Spleen (tissue), 11 donors: ENCODE measurements around the gene KIAA0753. TPM values are rescaled to one million over a fixed set of nuclear protein-coding genes. Genes with fewer than 3 reads are reported as not detected.
"Not testable (repeated sequence)": the region's sequence is repeated elsewhere in the genome, so short reads cannot be mapped to it uniquely, and the experiment has no call there.

Experiments
- DNase-seq: peaks from one replicate; pipeline ENCODE4 v3.0.0-alpha.2; 2020
- H3K27ac ChIP-seq, 8 donors: fragments of 200-600 bp; sonication (generic) in 7 of 8; 1 replicate in 4 of 8; 2 replicates in 4 of 8; pipeline versions ENCODE4 v1.5.0 to v1.8.0; 2016 to 2021; ENCODE audit warnings: inconsistent platforms in 4 of 8, mild to moderate bottlenecking in 4 of 8, moderate library complexity in 1 of 8
- H3K27me3 ChIP-seq, 7 donors: fragments of 200-600 bp; sonication (generic) in 6 of 7; replicated peaks in 1 of 7; 1 replicate in 4 of 7; 2 replicates in 3 of 7; pipeline versions ENCODE4 v1.5.0 to v1.8.0; 2016 to 2021; ENCODE audit warnings: inconsistent platforms in 3 of 7, mild to moderate bottlenecking in 1 of 7
- H3K36me3 ChIP-seq, 6 donors: fragments of 200-600 bp; sonication (generic) in 5 of 6; 1 replicate in 4 of 6; 2 replicates in 2 of 6; pipeline versions ENCODE4 v1.5.0 to v1.8.0; 2016 to 2021; ENCODE audit warnings: inconsistent platforms in 2 of 6
- H3K4me1 ChIP-seq, 6 donors: fragments of 200-600 bp; sonication (generic) in 5 of 6; 1 replicate in 3 of 6; 2 replicates in 3 of 6; pipeline versions ENCODE4 v1.5.0 to v1.8.0; 2016 to 2021; ENCODE audit warnings: inconsistent platforms in 3 of 6
- H3K4me3 ChIP-seq, 8 donors: fragments of 200-600 bp; sonication (generic) in 7 of 8; 1 replicate in 4 of 8; 2 replicates in 4 of 8; pipeline versions ENCODE4 v1.5.0 to v1.8.0; 2016 to 2021; ENCODE audit warnings: inconsistent platforms in 4 of 8, mild to moderate bottlenecking in 4 of 8, moderate library complexity in 2 of 8
- H3K9me3 ChIP-seq, 8 donors: fragments of 200-600 bp; sonication (generic) in 7 of 8; 1 replicate in 4 of 8; 2 replicates in 4 of 8; pipeline versions ENCODE4 v1.5.0 to v1.8.0; 2016 to 2021; ENCODE audit warnings: inconsistent platforms in 4 of 8
- CTCF ChIP-seq, 11 experiments: fragments of 200-600 bp in 7 of 11; fragments of 450-650 bp in 4 of 11; sonication (generic) in 4 of 11; IDR thresholded peaks in 8 of 11; conservative IDR thresholded peaks in 3 of 11; 1 replicate in 7 of 11; 2 replicates in 4 of 11; pipeline versions ENCODE4 v1.4.0 to v1.8.0; 2016 to 2021; ENCODE audit warnings: antibody characterized with exemption in 11 of 11, inconsistent platforms in 4 of 11, mild to moderate bottlenecking in 1 of 11
- POLR2A ChIP-seq, 3 donors: fragments of 450-650 bp; IDR thresholded peaks; one replicate each; pipeline ENCODE4 v1.5.1; 2017; ENCODE audit warnings: antibody characterized with exemption in 3 of 3, mild to moderate bottlenecking in 1 of 3
- POLR2AphosphoS5 ChIP-seq, 3 donors: sonication (generic); formaldehyde crosslinking; IDR thresholded peaks; one replicate each; pipeline ENCODE4 v1.5.1; 2017; ENCODE audit warnings: antibody characterized with exemption in 3 of 3
- WGBS, 5 donors: extraction: QIAGEN DNeasy Blood & Tissue Kit in 3 of 5; methylation state at CpG; one replicate each; pipeline versions ENCODE4 v1.1.5 to v1.1.7; 2013 to 2018; 5-methylcytosine and 5-hydroxymethylcytosine counted together
- intact Hi-C: fragments of 100-400 bp; cut with DNase I; formaldehyde crosslinking; loops from one replicate; pipeline ENCODE4 v1.15.0; 2023; ENCODE audit warnings: low total_unique reads
- polyA plus RNA-seq, 3 donors: library from polyadenylated mRNA; stranded (reverse); fragments of 200-250 nt; gene quantifications; one replicate each; pipeline ENCODE4 v1.2.1, GENCODE V29; 2013
- total RNA-seq, 7 donors: library from RNA; depleted of rRNA in 3 of 7; stranded (reverse); fragments of >200 nt in 3 of 7; fragmentation: NEBNext Ultra II Directional in 4 of 7; extraction: Animal tissue kit (Norgen Biotek cat#: 25700) in 4 of 7; gene quantifications; one replicate each; pipeline versions ENCODE4 v1.1.0 to v1.2.1, GENCODE V29; 2016 to 2021
- donor health status: healthy with polysubstance abuse.
- donor health status: DM: no; HTN: no; CAD: no; lungs with moderate emphysema.
- donor health status: DM: no; HTN: no; CAD: no.
- donor health status: Bipolar disorder and iron deficiency.
- donor health status: healthy.
- donor health status: DM: no; HTN: no; CAD: no.
- donor health status: DM: yes; HTN: yes; CAD: no.

KIAA0753 gene
- total and polyA plus RNA-seq, 10 donors: 4.2 to 21.8 (median 17.6) TPM

DNA sequence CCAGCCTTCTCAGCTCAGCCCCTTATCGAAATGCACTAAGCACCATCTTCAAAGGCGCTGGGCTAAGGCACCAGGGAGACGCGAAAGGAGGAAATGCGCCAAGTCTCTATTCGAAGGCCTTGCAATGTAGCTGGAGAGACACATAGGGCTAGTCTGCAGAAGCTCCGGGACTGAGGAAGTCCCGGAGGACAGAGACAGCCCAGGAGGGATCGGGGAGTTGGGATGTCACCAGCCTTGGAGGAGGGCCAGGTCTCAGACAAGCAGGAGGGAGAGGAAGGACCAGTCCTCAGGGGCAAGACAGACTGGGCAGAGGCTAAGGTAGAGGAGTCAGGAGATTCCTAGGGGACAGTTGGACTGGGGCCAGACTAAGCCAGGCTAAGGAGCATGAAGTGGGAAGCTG is 19.6 kb upstream of the KIAA0753 start:
- H3K27me3 ChIP-seq: peaks cover 0 to 33% (median 3%) of the 10 kb centered on the region in 7 donors
- H3K9me3 ChIP-seq: no peaks in the 10 kb centered on the region
- H3K27ac ChIP-seq: peak overlapping the region in 4 of 8 donors; percentile 59 to 83 (median 70)
- intact Hi-C loops: loop anchor here (10.0 kb wide), 1 partner anchor 345 kb away; no protein-coding TSS in a partner anchor
- no peaks in the 10 kb centered on the region for H3K36me3 ChIP-seq
- DNase-seq: no peak
- 58 to 77% (median 68%) methylated on average over 9 of the region's 9 CpGs for WGBS, 5 donors
- peaks cover 9 to 63% (median 36%) of the 10 kb centered on the region in 6 donors for H3K4me1 ChIP-seq
- TF ChIP-seq POLR2A (IDR thresholded peaks at IDR 0.05) (no peak), POLR2AphosphoS5 (IDR thresholded peaks at IDR 0.05) (no peak), CTCF (IDR thresholded peaks at IDR 0.05 in 8 of 11, conservative IDR thresholded peaks at IDR 0.05 in 3 of 11) (no peak)
- H3K4me3 ChIP-seq: peak overlapping the region in 1 of 8 donors; percentile 56

GRCh38 chr17:6658411-6658810 is 17.9 kb upstream of the KIAA0753 start:
- H3K4me3 ChIP-seq: peak overlapping the region in 1 of 8 donors; percentile 67
- H3K4me1 ChIP-seq: peaks cover 9 to 80% (median 49%) of the 10 kb centered on the region in 6 donors
- peaks cover 0 to 48% (median 6%) of the 10 kb centered on the region in 7 donors for H3K27me3 ChIP-seq
- intact Hi-C loops, H3K27ac ChIP-seq, H3K9me3 ChIP-seq, DNase-seq, H3K36me3 ChIP-seq: not testable (repeated sequence)
- 71 to 97% (median 92%) methylated on average over 2 to 5 of the region's 5 CpGs for WGBS, 5 donors

DNA sequence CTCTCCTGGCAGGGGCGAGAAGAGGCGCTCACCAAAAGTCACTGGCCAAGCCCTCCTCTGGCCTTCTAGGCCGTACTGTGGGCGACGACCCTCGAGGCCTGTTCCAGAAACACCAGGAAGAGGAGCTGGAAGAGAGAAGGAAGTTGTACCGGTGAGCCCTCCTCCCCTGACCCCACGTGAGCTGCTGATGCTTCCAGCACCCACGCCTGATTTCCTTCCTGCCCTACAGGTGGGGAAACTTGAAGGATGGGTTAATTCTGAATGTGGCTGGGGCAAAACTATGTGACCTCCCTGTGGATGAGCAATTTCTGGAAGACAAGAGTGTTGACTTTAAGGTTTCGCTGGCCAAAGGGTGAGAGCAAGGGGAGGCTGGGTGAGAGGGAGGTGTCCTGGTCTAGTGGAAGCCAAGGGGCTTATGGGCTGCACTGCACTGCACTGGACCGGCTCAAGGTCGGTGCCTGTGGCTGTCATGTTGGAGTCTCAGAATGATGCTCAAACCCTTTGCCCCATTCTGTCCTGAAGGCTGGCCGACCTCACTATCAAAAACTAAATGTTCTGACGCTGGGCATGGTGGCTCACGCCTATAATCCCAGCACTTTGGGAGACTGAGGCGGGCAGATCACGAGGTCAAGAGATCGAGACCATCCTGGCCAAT is 17.2 kb upstream of the KIAA0753 start:
- no peak for DNase-seq
- TF ChIP-seq POLR2A (IDR thresholded peaks at IDR 0.05) (no peak), CTCF (IDR thresholded peaks at IDR 0.05 in 8 of 11, conservative IDR thresholded peaks at IDR 0.05 in 3 of 11) (no peak), POLR2AphosphoS5 (IDR thresholded peaks at IDR 0.05) (no peak)
- Histone ChIP-seq H3K4me3 (peak overlapping the region in 6 of 8 donors; percentile 9 to 67 (median 37)), H3K27ac (peak overlapping the region in 4 of 8 donors; percentile 46 to 76 (median 52)), H3K9me3 (no peaks in the 10 kb centered on the region), H3K4me1 (peaks cover 15 to 83% (median 56%) of the 10 kb centered on the region in 6 donors), H3K27me3 (peaks cover 0 to 48% (median 6%) of the 10 kb centered on the region in 7 donors), H3K36me3 (no peaks in the 10 kb centered on the region)
- 70 to 73% (median 70%) methylated on average over 17 to 18 of the region's 18 CpGs for WGBS, 5 donors
- intact Hi-C loops: no loop called here

DNA sequence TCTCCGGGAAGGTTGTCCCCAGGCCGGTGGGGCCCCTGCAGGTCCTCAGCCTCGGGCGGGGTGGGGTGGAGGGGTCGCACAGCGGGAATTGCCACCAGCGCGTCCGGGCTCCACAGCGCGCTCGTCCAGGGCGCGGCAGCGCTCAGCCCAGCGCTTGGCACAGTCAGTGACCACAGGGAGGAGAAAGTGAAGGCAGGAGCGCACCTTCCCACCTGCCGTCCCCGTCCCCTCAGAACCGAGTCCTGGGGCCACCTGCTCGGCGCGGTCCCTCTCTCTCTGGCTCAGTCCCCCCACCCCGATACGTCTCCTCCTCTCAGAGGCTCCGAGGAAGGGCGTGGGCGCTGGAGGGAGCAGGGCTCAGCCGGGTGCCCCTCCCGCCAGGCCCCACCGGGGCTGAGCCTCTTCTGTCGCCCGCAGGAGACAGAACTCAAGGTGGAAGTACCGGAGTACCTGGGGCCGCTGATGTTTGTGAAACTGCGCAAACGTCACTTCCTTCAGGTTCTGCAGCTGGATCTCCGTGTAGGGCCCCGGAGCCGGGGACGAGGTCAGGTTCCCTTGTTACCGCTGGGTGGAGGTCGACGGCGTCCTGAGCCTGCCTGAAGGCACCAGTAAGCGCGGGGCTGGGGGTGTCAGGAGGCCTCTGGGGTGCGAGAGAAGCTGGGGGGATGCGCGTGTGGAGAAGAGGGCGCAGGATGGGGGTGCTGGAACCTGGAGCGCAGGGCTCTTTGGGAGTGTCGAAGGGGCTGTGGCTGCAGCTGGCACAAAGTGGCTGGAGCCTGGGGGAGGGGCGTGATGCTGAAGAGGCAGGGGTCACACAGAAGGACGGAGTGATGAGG is 16.5 kb upstream of the KIAA0753 start:
- peak; percentile 53 to 66 (median 61) for TF ChIP-seq POLR2AphosphoS5 (IDR thresholded peaks at IDR 0.05)
- peak overlapping the region in 7 of 8 donors; percentile 10 to 67 (median 36) for H3K4me3 ChIP-seq
- H3K36me3 ChIP-seq, intact Hi-C loops, H3K9me3 ChIP-seq: not testable (repeated sequence)
- 4 to 31% (median 5%) methylated on average over 8 to 54 of the region's 55 CpGs for WGBS, 5 donors
- H3K27me3 ChIP-seq: peaks cover 0 to 54% (median 6%) of the 10 kb centered on the region in 7 donors
- H3K4me1 ChIP-seq: peaks cover 21 to 83% (median 63%) of the 10 kb centered on the region in 6 donors
- peak; percentile 89 for DNase-seq
- peak overlapping the region in 4 of 8 donors; percentile 46 to 76 (median 52) for H3K27ac ChIP-seq

DNA sequence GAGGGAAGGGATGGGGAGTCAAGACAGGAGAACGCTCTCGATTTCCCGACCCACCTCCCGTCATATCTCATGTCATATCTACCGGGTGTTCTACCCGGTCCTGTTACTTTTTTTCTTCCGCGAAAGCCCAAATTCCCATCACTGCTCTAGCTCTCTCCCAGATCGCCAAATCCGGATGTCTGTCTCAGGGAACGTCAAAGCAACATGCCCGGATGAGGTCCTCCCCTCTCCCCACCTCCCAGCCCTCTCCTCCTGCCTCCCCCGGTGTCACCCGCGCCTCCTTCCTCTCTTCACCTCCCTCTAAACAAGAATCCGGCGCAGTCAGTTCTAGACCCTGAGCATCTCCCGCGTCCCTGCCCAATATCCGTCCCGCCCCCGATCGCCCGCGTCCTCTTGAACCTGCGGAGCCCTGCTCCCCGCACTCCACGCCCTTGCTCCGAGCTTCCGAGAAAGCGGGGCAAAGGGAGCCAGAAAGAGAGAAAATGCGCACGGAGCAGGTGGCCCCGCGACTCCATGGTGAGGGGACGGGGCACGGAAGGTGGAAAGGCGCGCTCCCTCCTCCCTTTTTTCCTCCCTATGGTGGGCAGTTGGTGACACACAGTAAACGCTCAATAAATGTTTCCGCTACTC is 15.3 kb upstream of the KIAA0753 start:
- H3K36me3 ChIP-seq, intact Hi-C loops, H3K9me3 ChIP-seq, H3K27ac ChIP-seq, DNase-seq: not testable (repeated sequence)
- Histone ChIP-seq H3K27me3 (peaks cover 0 to 57% (median 6%) of the 10 kb centered on the region in 7 donors), H3K4me1 (peaks cover 18 to 76% (median 57%) of the 10 kb centered on the region in 6 donors), H3K4me3 (peak overlapping the region in 3 of 8 donors; percentile 23 to 67 (median 40))
- 1 to 13% (median 5%) methylated on average over 20 to 38 of the region's 41 CpGs for WGBS, 5 donors
